HG03354 (cell line): ENCODE measurements around the gene ZMYND19.

ENCODE experiments used
- ATAC-seq: cut with Tn5 transposase; IDR thresholded peaks from one replicate; pipeline ENCODE4 v1.9.1; 2021; ENCODE audit warnings: mild to moderate bottlenecking; ENCODE audit not compliant: unreplicated experiment, poor library complexity, severe bottlenecking

Gene ZMYND19

GRCh38 chr9:137592767-137593166, 2.5 kb upstream of the ZMYND19 start:
- no peak for ATAC-seq

DNA sequence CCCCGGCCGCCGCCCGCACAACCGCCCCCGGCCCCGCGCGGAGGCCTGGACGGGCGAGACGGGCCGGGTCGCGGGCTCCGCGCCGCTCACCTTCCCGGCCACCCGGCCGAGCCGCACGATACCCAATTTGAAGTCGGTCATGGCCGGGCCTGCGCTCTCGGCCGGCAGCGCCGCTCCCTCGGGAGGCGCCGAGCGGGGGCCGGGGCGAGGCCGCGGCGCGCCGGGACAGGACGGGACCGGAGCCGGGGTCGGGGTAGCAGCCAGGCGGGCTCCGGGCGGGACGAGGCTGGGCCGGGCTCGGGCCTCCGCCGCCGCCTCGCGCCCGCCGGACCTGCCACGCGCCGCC, 216 bp downstream of the ZMYND19 start:
- ATAC-seq, result no peak

GRCh38 chr9:137589441-137590122, 730 bp downstream of the ZMYND19 start:
- peak; percentile 27 for ATAC-seq

GRCh38 chr9:137588891-137589290, 1.4 kb downstream of the ZMYND19 start:
- ATAC-seq, result no peak

GRCh38 chr9:137588311-137588710, 2.0 kb downstream of the ZMYND19 start:
- ATAC-seq, result no peak

DNA sequence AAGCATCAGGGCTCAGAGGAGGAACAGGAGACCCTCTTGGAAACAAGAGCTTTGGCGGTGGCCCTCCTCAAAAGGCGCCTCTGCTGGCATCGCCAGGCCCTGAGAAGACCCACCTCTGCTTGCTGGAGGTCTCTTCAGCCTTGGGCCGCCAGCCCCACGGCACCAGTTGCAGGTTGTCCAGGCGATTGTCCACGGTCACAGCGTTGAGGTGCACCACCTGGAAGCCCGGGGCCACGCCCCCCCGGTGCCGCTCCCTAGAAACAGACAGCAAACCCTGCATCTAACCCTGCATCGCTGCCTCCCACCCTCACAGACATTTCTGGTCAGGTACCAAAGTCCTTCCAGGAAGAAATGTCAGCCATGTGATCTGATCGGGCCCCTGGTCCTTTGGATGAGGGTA, 3.5 kb downstream of the ZMYND19 start:
- ATAC-seq, result no peak

DNA sequence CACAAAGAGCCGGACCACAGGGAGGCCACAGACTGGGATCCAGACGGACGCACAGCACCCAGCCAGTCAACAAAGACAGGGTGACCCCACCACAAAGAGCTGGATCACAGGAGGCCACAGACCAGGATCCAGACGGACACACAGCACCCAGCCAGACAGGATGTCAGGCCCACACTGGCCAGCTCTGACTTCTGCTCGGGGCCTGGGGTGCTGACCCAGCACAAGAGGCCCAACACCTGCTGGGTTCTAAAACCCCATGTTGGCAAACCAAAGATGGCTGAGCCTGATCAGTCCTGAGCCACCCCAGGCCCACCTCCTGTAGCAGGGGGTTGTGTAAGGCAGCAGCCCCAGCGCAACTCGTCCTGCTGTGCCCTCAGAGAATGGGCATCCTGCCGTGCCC, 6.4 kb downstream of the ZMYND19 start:
- ATAC-seq, result no peak

DNA sequence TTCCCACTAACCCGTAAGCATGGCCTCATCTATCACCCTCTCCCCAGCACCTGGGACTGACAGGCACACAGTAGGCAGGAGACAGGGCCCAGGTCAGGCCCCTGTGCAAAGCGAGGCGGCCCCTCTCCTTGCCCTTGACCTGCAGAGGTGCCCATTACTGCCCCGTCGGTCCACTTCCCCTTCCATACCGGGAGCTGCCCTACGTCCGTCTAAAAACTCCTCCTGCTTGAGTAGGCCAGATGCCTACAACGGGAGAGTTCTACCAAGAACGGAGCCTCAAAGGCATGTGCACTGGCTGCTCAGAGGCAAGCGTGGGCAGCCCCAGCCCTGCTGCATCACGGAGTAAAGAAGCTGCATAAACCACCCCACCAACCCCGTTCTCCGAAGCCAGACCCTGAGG, 7.0 kb downstream of the ZMYND19 start:
- no peak for ATAC-seq

DNA sequence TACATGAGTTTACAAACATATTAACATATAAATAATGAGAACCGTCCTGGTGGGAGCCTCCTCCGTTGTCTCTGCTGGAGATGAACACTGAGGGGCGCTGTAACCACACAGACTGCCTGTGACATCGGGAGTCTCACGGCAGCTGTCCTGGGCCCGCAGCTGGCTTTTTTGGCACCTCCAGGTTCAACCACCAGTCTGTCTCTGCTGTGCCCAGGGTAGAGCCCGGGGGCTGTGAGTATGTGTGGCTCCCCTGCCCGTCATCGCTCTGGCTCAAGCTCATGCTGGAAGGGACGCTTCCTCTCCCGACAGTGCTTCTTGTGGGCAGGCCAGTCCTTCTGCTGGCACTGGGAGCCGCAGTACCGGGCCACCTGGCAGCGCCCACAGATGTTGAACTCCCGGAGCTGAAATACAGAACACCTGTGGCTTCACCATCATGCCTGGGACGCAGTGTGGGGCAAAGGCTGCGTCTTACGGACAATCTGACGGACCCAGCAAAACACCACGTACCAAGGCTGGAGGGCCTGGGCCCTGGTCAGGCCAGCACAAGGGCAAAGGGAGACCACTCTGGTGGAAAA, 7.9 kb downstream of the ZMYND19 start:
- ATAC-seq, result no peak

GRCh38 chr9:137581361-137582285, 8.7 kb downstream of the ZMYND19 start:
- ATAC-seq, result no peak

DNA sequence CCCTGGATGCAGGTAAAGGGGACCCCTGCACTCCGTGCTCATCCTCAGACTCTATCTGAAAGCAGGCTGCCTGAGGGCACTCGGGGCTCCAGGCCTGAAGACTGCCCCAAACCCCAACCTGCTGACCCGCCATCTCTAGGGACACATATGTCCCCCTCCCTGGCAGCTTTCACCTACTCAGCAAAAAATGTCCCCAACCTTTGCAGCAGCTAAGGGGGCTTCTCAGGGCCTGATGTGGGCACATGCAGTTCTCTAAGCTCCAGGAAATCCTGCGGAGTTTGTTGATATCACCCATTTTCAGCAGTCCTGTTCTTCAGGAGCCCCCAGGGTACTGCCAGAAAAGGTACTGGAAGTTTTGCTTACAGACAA, 9.4 kb downstream of the ZMYND19 start:
- no peak for ATAC-seq

- no peak for ATAC-seq
Observed at GRCh38 chr9:137580209-137580953, 9.9 kb downstream of the ZMYND19 start.

GRCh38 chr9:137579259-137579604, 11.1 kb downstream of the ZMYND19 start:
- ATAC-seq, result no peak

GRCh38 chr9:137578518-137579258, 11.6 kb downstream of the ZMYND19 start, which contains the start of gene DPH7:
Gene DPH7, minus strand, starts transcription at chr9:137578925. Its CDS starts 148 bp downstream, at chr9:137578777.
- peak; percentile 92 for ATAC-seq

- no peak for ATAC-seq
Observed at GRCh38 chr9:137575716-137576411, 14.4 kb downstream of the ZMYND19 start.

DNA sequence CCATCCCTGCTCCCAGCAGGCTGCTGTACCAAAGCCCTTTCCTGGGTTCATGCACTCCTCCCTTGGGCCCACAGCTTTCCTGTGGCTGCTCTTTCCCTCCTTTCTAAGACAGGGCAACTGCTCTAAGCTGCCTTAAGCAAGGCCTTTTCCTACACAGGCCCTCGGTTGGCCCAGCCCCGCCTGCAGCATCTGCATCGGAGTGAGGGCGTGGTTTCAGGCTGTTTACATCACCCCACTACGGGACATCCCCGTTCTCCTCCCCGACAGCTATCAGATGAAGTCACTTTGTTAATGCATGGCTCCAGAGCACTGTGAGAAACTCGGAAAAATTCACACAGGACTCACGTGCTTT, 15.0 kb downstream of the ZMYND19 start:
- no peak for ATAC-seq

DNA sequence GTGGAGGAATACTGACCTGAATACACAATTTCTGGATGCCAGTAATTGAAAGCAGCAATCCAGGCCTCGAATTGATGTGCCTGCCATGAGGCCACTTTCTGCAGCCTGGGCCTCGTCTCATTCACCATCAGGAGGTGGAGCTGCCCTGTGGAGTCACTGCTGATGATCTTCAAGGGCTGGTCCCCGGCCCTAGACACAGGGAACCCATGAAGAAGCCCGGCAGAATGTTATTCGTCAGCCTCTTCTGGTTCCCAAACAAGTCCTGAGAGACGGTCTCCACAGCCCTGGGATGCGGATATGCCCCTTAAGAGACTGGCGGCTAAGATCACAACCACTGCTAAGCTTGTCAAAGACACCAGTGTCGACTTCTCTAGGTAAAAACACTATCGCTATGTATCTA, 16.1 kb downstream of the ZMYND19 start:
- ATAC-seq, result no peak

GRCh38 chr9:137570566-137570965, 19.7 kb downstream of the ZMYND19 start:
- no peak for ATAC-seq

DNA sequence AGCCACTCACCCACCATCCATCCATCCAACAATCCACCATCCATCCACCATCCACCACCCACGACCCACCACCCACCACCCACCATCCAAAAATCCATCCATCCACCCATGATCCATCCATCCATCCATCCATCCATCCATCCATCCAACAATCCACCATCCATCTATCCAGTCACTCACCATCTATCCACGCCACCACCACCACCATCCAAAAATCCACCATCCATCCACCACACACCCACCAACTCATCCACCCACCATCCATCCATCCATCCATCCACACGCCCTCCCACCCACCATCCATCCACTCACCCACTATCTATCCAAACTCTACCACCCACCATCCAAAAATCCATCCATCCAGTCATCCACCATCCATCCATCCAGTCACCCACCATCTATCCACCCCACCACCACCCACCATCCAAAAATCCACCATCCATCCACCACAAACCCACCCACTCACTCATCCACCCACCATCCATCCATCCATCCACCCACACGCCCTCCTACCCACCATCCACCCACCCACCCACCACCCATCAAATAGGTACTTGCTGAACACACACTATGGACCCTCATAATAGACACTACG, 20.6 kb downstream of the ZMYND19 start:
- ATAC-seq, result no peak
